Caco-2 (cell line): ENCODE data around the gene TCTN1. TPM values are rescaled to one million over a fixed set of nuclear protein-coding genes. Genes with fewer than 3 reads are reported as not detected.
"Not testable (repeated sequence)": the region's sequence is repeated elsewhere in the genome, so short reads cannot be mapped to it uniquely, and the experiment has no call there.

Source experiments
- BruUV-seq: library from RNA; stranded (reverse); fragments of 400-500 nt; replicated peaks from 2 replicates; lab custom pipeline; 2021; lab: Mats Ljungman, UMichigan
- CTCF ChIA-PET: fragments of 300-600 bp; sonication (Branson Sonifier 250); formaldehyde crosslinking; loops from one replicate; lab custom pipeline; 2022; ENCODE audit warnings: antibody characterized with exemption; lab: Charles Lee
- POLR2A ChIA-PET: fragments of 300-600 bp; sonication (Branson Sonifier 250); formaldehyde crosslinking; loops from one replicate; lab custom pipeline; 2022; ENCODE audit warnings: antibody characterized with exemption; lab: Charles Lee
- DNase-seq, 2 experiments: peaks; one replicate each; pipeline versions ENCODE4 v3.0.0 to v3.0.0-alpha.2; 2020 to 2022
- H3K27me3 ChIP-seq: replicated peaks from 2 replicates; pipeline ENCODE4 v1.6.0; 2011; ENCODE audit warnings: low read length; ENCODE audit not compliant: control insufficient read depth, insufficient read depth
- H3K36me3 ChIP-seq: 2 replicates; pipeline ENCODE4 v1.5.1; 2011; ENCODE audit warnings: low read length; ENCODE audit not compliant: control insufficient read depth, insufficient read depth
- H3K4me1 ChIP-seq: fragments of 250-450 bp; sonication (Bioruptor Pico); 2 replicates; pipeline ENCODE4 v1.5.1; 2020; ENCODE audit warnings: mild to moderate bottlenecking
- H3K4me3 ChIP-seq: 2 replicates; pipeline ENCODE4 v1.5.1; 2011; ENCODE audit warnings: low read depth, mild to moderate bottlenecking, control low read depth, low read length
- H3K9me3 ChIP-seq: fragments of 250-450 bp; sonication (Bioruptor Pico); 2 replicates; pipeline ENCODE4 v1.5.1; 2020; ENCODE audit warnings: mild to moderate bottlenecking, moderate library complexity
- H3K27ac Mint-ChIP-seq: one replicate; pipeline ENCODE4 v1.8.0; 2022; ENCODE audit warnings: mixed read lengths; ENCODE audit not compliant: unreplicated experiment
- H3K27me3 Mint-ChIP-seq: one replicate; pipeline ENCODE4 v1.8.0; 2022; ENCODE audit warnings: mixed read lengths; ENCODE audit not compliant: insufficient read depth, unreplicated experiment
- H3K36me3 Mint-ChIP-seq: one replicate; pipeline ENCODE4 v1.8.0; 2022; ENCODE audit warnings: mild to moderate bottlenecking, mixed read lengths; ENCODE audit not compliant: insufficient read depth, unreplicated experiment
- H3K4me1 Mint-ChIP-seq: one replicate; pipeline ENCODE4 v1.8.0; 2022; ENCODE audit warnings: low read depth, mixed read lengths; ENCODE audit not compliant: unreplicated experiment
- H3K4me3 Mint-ChIP-seq: one replicate; pipeline ENCODE4 v1.8.0; 2022; ENCODE audit warnings: mild to moderate bottlenecking, moderate library complexity, mixed read lengths; ENCODE audit not compliant: unreplicated experiment
- H3K9me3 Mint-ChIP-seq: one replicate; pipeline ENCODE4 v1.8.0; 2022; ENCODE audit warnings: mixed read lengths; ENCODE audit not compliant: unreplicated experiment
- intact Hi-C: fragments of 100-400 bp; cut with micrococcal nuclease; formaldehyde crosslinking; loops from one replicate; pipeline ENCODE4 v1.10.0; 2022; ENCODE audit not compliant: unreplicated experiment
- total RNA-seq: library from RNA; stranded (reverse); gene quantifications from 2 replicates; pipeline ENCODE4 v1.2.3, GENCODE V29; 2022
- TF ChIP-seq, protein P1 (sequence below), 2 experiments: fragments of 200-600 bp in 1 of 2; IDR thresholded peaks; 1 replicate in 1 of 2; 2 replicates in 1 of 2; pipeline versions ENCODE4 v1.5.1 to v1.8.0; 2011 to 2022; ENCODE audit warnings: antibody characterized with exemption in 1 of 2, control low read depth in 1 of 2, inconsistent platforms in 1 of 2, low read depth in 1 of 2, low read length in 1 of 2, mild to moderate bottlenecking in 1 of 2, moderate library complexity in 1 of 2; ENCODE audit not compliant: insufficient read depth in 1 of 2, severe bottlenecking in 1 of 2, unreplicated experiment in 1 of 2

Gene TCTN1
- total RNA-seq, 1 experiment from 2014 or later: 13.8 TPM

DNA sequence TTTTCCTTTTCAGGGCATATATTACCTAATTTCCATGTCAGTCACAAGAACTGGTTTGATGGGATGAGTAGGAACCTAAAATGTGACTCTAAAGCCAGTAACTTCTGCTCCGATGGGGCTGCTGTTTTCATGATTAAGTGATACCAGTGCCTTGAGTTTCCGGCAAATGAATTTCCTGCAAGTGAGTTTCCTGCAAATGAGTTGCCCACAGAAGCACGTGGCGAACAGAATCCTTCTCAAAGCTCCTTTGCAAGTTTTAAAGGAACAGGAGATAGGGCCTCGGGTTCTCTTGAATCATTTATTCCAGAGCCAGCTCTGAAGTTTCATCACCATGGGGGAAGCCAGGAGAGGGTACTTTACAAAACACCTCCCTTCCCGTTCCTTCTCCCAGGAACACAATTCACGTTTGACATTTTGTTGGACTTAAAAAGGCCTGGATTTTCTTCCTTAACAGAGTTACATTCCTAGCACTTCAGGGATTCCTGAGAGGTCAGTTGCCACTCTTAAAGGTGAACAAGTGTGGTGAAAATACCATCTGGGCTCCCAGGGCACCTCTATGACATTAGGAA is 28.6 kb upstream of the TCTN1 start:
- Histone ChIP-seq H3K9me3 (no peaks in the 10 kb centered on the region), H3K4me1 (peaks cover 21% of the 10 kb centered on the region), H3K27me3 (no peaks in the 10 kb centered on the region), H3K36me3 (no peaks in the 10 kb centered on the region), H3K4me3 (no peak overlapping the region)
- TF ChIP-seq, protein P1, sequence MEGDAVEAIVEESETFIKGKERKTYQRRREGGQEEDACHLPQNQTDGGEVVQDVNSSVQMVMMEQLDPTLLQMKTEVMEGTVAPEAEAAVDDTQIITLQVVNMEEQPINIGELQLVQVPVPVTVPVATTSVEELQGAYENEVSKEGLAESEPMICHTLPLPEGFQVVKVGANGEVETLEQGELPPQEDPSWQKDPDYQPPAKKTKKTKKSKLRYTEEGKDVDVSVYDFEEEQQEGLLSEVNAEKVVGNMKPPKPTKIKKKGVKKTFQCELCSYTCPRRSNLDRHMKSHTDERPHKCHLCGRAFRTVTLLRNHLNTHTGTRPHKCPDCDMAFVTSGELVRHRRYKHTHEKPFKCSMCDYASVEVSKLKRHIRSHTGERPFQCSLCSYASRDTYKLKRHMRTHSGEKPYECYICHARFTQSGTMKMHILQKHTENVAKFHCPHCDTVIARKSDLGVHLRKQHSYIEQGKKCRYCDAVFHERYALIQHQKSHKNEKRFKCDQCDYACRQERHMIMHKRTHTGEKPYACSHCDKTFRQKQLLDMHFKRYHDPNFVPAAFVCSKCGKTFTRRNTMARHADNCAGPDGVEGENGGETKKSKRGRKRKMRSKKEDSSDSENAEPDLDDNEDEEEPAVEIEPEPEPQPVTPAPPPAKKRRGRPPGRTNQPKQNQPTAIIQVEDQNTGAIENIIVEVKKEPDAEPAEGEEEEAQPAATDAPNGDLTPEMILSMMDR (IDR thresholded peaks at IDR 0.05; ENCODE audit: insufficient read depth in 1 of 2, low read depth in 1 of 2, low read length in 1 of 2, severe bottlenecking in 1 of 2, unreplicated experiment in 1 of 2): no peak
- H3K27ac Mint-ChIP-seq: no peak overlapping the region
- no TSS peak for BruUV-seq
- peaks cover 10% of the 10 kb centered on the region for H3K4me1 Mint-ChIP-seq
- intact Hi-C loops: no loop called here
- H3K36me3 Mint-ChIP-seq: peaks cover 6% of the 10 kb centered on the region
- H3K9me3 Mint-ChIP-seq: no peaks in the 10 kb centered on the region
- no peak overlapping the region for H3K4me3 Mint-ChIP-seq
- CTCF ChIA-PET: interaction anchor here (1.1 kb wide), 1 partner anchor 135 kb away, joined by 3 read pairs; the partner anchor contains the start of gene ARPC3
- no peaks in the 10 kb centered on the region for H3K27me3 Mint-ChIP-seq
- POLR2A ChIA-PET: no interaction called here
- no peak for DNase-seq

DNA sequence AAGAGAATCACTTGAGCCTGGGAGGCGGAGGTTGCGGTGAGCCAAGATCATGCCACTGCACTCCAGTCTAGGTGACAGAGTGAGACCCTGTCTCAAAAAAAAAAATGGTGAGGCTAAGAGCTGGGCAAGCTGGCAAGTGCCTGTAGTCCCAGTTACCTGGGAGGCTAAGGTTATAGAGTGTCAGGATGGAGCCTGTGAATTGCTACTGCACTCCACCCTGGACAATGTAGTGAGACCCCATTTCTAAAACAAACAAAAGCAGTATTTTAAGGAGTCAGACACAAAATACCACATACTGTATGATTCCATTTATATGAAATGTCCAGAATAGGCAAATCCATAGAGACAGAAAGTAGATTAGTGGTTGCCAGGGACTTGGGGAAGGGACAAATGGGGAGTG is 26.8 kb upstream of the TCTN1 start:
- H3K9me3 ChIP-seq, H3K4me3 ChIP-seq, H3K27ac Mint-ChIP-seq, H3K36me3 Mint-ChIP-seq, H3K36me3 ChIP-seq, CTCF ChIA-PET, POLR2A ChIA-PET, BruUV-seq, H3K4me1 Mint-ChIP-seq, H3K27me3 Mint-ChIP-seq, H3K9me3 Mint-ChIP-seq, H3K4me3 Mint-ChIP-seq, intact Hi-C loops, H3K27me3 ChIP-seq, DNase-seq: not testable (repeated sequence)
- H3K4me1 ChIP-seq: peaks cover 26% of the 10 kb centered on the region

DNA sequence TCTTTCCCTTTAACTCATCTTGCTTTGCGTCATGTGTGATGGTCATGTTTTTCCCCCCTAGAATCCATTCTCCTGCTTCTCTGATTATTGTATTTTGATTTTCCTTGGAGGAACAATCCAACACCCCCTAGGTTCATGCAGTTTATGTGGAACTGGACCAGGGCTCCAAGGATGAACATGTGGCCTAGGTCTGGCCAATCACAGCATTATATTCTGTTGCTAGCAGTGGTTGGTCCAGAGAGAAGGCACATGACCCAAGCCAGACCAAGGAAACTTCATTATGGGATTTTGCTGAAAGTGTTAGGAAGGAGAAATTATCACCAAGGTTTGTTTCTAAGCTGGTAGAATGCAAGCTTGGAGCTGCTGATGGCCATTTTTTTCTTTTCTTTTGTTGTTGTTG is 23.9 kb upstream of the TCTN1 start:
- Mint-ChIP-seq H3K27ac (no peak overlapping the region), H3K4me1 (no peaks in the 10 kb centered on the region), H3K27me3 (no peaks in the 10 kb centered on the region), H3K4me3 (no peak overlapping the region), H3K9me3 (no peaks in the 10 kb centered on the region), H3K36me3 (no peaks in the 10 kb centered on the region)
- Histone ChIP-seq H3K4me1 (peaks cover 13% of the 10 kb centered on the region; the same call in 1 of the 2 replicates), H3K27me3 (no peaks in the 10 kb centered on the region), H3K36me3 (no peaks in the 10 kb centered on the region), H3K9me3 (no peaks in the 10 kb centered on the region), H3K4me3 (no peak overlapping the region)
- intact Hi-C loops: no loop called here
- no peak for DNase-seq
- CTCF ChIA-PET: no interaction called here
- TF ChIP-seq, protein P1 (IDR thresholded peaks at IDR 0.05; ENCODE audit: insufficient read depth in 1 of 2, low read depth in 1 of 2, low read length in 1 of 2, severe bottlenecking in 1 of 2, unreplicated experiment in 1 of 2): no peak
- POLR2A ChIA-PET: no interaction called here
- no TSS peak for BruUV-seq
